ENCODE results near the gene PNMA5.

Gene PNMA5

GRCh38 chrX:152958524-152959465 is 35.1 kb downstream of the PNMA5 start:
- peak; percentile 86 to 95 (median 90) for DNase-seq

- peak in 1 of 6 experiments; percentile 26 for DNase-seq
Measured at GRCh38 chrX:152958047-152958446, 35.9 kb downstream of the PNMA5 start.

GRCh38 chrX:152950786-152951185 is 43.1 kb downstream of the PNMA5 start:
- DNase-seq = no peak

- DNase-seq = no peak
Measured at GRCh38 chrX:152949114-152949513, 44.8 kb downstream of the PNMA5 start.

GRCh38 chrX:152946681-152947080 is 47.2 kb downstream of the PNMA5 start:
- no peak for DNase-seq

- no peak for DNase-seq
Measured at GRCh38 chrX:152945021-152945979, 48.6 kb downstream of the PNMA5 start.

- DNase-seq = no peak
Measured at GRCh38 chrX:152943826-152944225, 50.1 kb downstream of the PNMA5 start.

- DNase-seq = no peak
Measured at GRCh38 chrX:152942077-152942442, 51.9 kb downstream of the PNMA5 start.

GRCh38 chrX:152941328-152942076 is 52.4 kb downstream of the PNMA5 start:
- peak; percentile 80 to 91 (median 86) for DNase-seq
